ENCODE results near the gene CHMP6. TPM values are rescaled to one million over a fixed set of nuclear protein-coding genes. Genes with fewer than 3 reads are reported as not detected.
A peak's percentile ranks its signal among the peaks of the same experiment; 100 is the strongest.

CHMP6 gene
- total RNA-seq, 1 experiment from 2014 or later: 17.4 TPM

- H3K27me3 ChIP-seq (ENCODE audit: insufficient read depth, low read depth): no peaks in the 10 kb centered on the region
- H3K4me2 ChIP-seq: no peak overlapping the region
- H3K4me3 ChIP-seq: no peak overlapping the region
- H3K9me3 ChIP-seq (ENCODE audit: insufficient read depth, low read depth): no peaks in the 10 kb centered on the region
- intact Hi-C loops (cut with micrococcal nuclease; ENCODE audit: unreplicated experiment): no loop called here
- BruUV-seq (replicated peaks): no TSS peak
- H3F3A ChIP-seq (ENCODE audit: insufficient read depth, low read depth): peaks cover 10% of the 10 kb centered on the region; the same call in 1 of the 2 replicates
- CTCF ChIA-PET: interaction anchor here (0.7 kb wide), 1 partner anchor 295 kb away, joined by 3 read pairs; no protein-coding TSS in a partner anchor
- POLR2A ChIA-PET (ENCODE audit: unreplicated experiment): interaction anchor here (0.6 kb wide), 1 partner anchor 43 kb away, joined by 3 read pairs; no protein-coding TSS in a partner anchor
- H3K4me1 ChIP-seq (replicated peaks; ENCODE audit: insufficient read depth): peaks cover 13% of the 10 kb centered on the region
- DNase-seq: no peak
- H3K36me3 ChIP-seq (ENCODE audit: low read depth): no peaks in the 10 kb centered on the region
- TF ChIP-seq, protein P1, sequence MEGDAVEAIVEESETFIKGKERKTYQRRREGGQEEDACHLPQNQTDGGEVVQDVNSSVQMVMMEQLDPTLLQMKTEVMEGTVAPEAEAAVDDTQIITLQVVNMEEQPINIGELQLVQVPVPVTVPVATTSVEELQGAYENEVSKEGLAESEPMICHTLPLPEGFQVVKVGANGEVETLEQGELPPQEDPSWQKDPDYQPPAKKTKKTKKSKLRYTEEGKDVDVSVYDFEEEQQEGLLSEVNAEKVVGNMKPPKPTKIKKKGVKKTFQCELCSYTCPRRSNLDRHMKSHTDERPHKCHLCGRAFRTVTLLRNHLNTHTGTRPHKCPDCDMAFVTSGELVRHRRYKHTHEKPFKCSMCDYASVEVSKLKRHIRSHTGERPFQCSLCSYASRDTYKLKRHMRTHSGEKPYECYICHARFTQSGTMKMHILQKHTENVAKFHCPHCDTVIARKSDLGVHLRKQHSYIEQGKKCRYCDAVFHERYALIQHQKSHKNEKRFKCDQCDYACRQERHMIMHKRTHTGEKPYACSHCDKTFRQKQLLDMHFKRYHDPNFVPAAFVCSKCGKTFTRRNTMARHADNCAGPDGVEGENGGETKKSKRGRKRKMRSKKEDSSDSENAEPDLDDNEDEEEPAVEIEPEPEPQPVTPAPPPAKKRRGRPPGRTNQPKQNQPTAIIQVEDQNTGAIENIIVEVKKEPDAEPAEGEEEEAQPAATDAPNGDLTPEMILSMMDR (conservative IDR thresholded peaks at IDR 0.05): no peak
- TF ChIP-seq EZH2 (IDR thresholded peaks at IDR 0.05; ENCODE audit: low read depth): no peak
- H4K20me1 ChIP-seq (ENCODE audit: insufficient read depth): peaks cover 10% of the 10 kb centered on the region; the same call in 1 of the 2 replicates
- H3K27ac ChIP-seq: no peak overlapping the region
- no peak overlapping the region for H2AFZ ChIP-seq
- H3K79me2 ChIP-seq (ENCODE audit: low read depth): peaks cover 19% of the 10 kb centered on the region
- no peaks in the 10 kb centered on the region for H3K9me2 ChIP-seq (ENCODE audit: insufficient read depth)
These were observed 41.2 kb downstream of the CHMP6 start for GRCh38 chr17:81032641-81033480.

DNA sequence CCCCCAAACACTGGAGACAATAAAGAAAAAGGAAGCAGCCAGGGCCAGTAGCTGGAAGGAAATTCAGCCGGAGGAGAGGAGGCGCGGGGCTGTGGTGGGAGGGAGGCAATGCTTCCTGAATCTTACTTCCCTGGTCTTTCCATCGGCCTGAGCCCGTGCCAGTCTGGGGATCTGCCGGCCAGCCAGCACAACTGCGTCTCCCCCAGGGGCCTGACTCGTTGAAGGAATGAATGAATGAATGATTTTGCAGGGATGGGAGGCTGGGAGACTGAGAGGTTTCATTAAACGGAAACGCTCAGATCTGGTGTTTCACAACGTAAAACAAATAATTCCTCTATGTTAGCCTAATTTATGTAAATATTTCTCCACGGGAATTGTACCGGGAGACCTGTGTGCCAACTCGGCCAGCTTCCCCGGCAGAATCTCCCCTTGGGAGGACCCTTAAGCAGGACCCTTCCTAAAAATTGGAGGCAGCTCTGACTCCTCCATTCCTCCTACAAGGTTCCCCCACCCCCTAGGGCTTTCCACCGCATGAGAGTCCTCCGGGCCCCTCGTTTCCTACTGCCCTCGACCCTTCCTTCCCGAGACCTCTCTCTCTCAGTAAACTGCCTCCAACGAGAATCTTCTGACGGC is 42.0 kb downstream of the CHMP6 start:
- DNase-seq: no peak
- intact Hi-C loops (cut with micrococcal nuclease; ENCODE audit: unreplicated experiment): no loop called here
- TF ChIP-seq, protein P1 (conservative IDR thresholded peaks at IDR 0.05): no peak
- TF ChIP-seq EZH2 (IDR thresholded peaks at IDR 0.05; ENCODE audit: low read depth): no peak
- H3K4me3 ChIP-seq: peak overlapping the region; percentile 59; the same call in 1 of the 2 replicates
- H4K20me1 ChIP-seq (ENCODE audit: insufficient read depth): peaks cover 14% of the 10 kb centered on the region; the same call in 1 of the 2 replicates
- ChIA-PET POLR2A (ENCODE audit: unreplicated experiment) (no interaction called here), CTCF (interaction anchor here (0.7 kb wide), 1 partner anchor 296 kb away, joined by 3 read pairs; no protein-coding TSS in a partner anchor)
- H3K4me2 ChIP-seq: peak overlapping the region; percentile 79
- H3K27ac ChIP-seq: no peak overlapping the region
- H3K4me1 ChIP-seq (replicated peaks; ENCODE audit: insufficient read depth): peaks cover 21% of the 10 kb centered on the region
- H3F3A ChIP-seq (ENCODE audit: insufficient read depth, low read depth): peaks cover 13% of the 10 kb centered on the region; the same call in 1 of the 2 replicates
- H2AFZ ChIP-seq: peak overlapping the region; percentile 58; the same call in 1 of the 2 replicates
- no peaks in the 10 kb centered on the region for H3K9me2 ChIP-seq (ENCODE audit: insufficient read depth)
- peaks cover 27% of the 10 kb centered on the region for H3K79me2 ChIP-seq (ENCODE audit: low read depth)
- H3K27me3 ChIP-seq (ENCODE audit: insufficient read depth, low read depth): no peaks in the 10 kb centered on the region
- H3K9me3 ChIP-seq (ENCODE audit: insufficient read depth, low read depth): no peaks in the 10 kb centered on the region
- H3K36me3 ChIP-seq (ENCODE audit: low read depth): no peaks in the 10 kb centered on the region
- BruUV-seq (replicated peaks): no TSS peak

GRCh38 chr17:81034168-81034777 is 42.6 kb downstream of the CHMP6 start:
- no peaks in the 10 kb centered on the region for H3K36me3 ChIP-seq (ENCODE audit: low read depth)
- DNase-seq: no peak
- H2AFZ ChIP-seq: peak overlapping the region; percentile 58; the same call in 1 of the 2 replicates
- peaks cover 27% of the 10 kb centered on the region for H3K4me1 ChIP-seq (replicated peaks; ENCODE audit: insufficient read depth)
- peak overlapping the region; percentile 59; the same call in 1 of the 2 replicates for H3K4me3 ChIP-seq
- peaks cover 33% of the 10 kb centered on the region for H3K79me2 ChIP-seq (ENCODE audit: low read depth)
- no peak for TF ChIP-seq EZH2 (IDR thresholded peaks at IDR 0.05; ENCODE audit: low read depth)
- TF ChIP-seq, protein P1 (conservative IDR thresholded peaks at IDR 0.05): no peak
- H3K9me2 ChIP-seq (ENCODE audit: insufficient read depth): no peaks in the 10 kb centered on the region
- POLR2A ChIA-PET (ENCODE audit: unreplicated experiment): no interaction called here
- no TSS peak for BruUV-seq (replicated peaks)
- H3K9me3 ChIP-seq (ENCODE audit: insufficient read depth, low read depth): no peaks in the 10 kb centered on the region
- intact Hi-C loops (cut with micrococcal nuclease; ENCODE audit: unreplicated experiment): no loop called here
- peaks cover 13% of the 10 kb centered on the region; the same call in 1 of the 2 replicates for H3F3A ChIP-seq (ENCODE audit: insufficient read depth, low read depth)
- CTCF ChIA-PET: no interaction called here
- H3K27ac ChIP-seq: no peak overlapping the region
- H3K27me3 ChIP-seq (ENCODE audit: insufficient read depth, low read depth): no peaks in the 10 kb centered on the region
- H4K20me1 ChIP-seq (ENCODE audit: insufficient read depth): peaks cover 14% of the 10 kb centered on the region; the same call in 1 of the 2 replicates
- peak overlapping the region; percentile 79 for H3K4me2 ChIP-seq

Measured in PC-9 (cell line).